HG03097 (cell line): ENCODE results near the gene DDX5.
A peak's percentile ranks its signal among the peaks of the same experiment; 100 is the strongest.

ENCODE experiments used
- ATAC-seq: cut with Tn5 transposase; IDR thresholded peaks from one replicate; pipeline ENCODE4 v1.9.1; 2021; ENCODE audit not compliant: unreplicated experiment, low FRiP score

Gene DDX5

DNA sequence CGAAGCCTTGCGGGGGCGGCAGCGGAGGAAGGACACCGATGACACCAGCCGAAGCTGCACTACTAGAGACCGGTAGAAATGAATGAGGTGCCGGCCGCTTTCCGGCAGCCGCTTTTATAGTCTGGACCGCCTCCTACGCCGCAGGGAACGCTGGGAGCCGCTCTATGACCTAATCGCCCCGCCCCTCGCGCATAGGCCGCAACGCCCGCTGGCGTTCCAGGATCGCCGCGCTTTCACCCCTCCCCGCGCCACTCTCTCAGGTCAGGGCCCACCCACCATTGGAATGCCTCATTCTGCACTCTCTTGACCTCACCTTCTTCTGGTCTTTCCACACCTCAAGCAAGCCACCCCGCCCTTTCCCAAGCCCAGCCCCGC lies at the start of gene DDX5:
Gene DDX5 (minus strand): TSS at position 89 of the 375 bp plus-strand sequence. CDS start 170 bp downstream, outside the sequence.
- peak; percentile 68 for ATAC-seq

DNA sequence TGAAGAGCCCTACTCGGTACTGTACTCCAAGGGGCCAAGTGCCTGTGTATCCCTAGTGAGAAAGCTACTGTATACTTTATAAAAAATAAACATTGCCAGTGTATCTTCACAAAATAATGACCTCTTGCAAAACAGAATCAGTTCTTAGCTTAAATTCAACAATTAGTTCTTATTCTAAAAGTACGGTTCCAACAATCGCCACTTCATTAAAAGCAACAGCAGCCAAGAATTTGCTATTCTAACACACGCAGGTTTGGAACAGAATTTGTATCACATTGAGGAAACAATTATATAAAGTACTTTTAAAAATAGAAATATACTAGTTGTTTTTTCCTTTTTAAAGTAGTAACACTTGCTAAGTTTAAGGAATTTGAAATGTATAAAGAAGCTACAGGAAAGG lies 49.2 kb upstream of the DDX5 start:
- no peak for ATAC-seq

- ATAC-seq, result no peak
Observed at GRCh38 chr17:64554028-64554637, 48.0 kb upstream of the DDX5 start.

- ATAC-seq, result no peak
Observed at GRCh38 chr17:64551461-64551860, 45.4 kb upstream of the DDX5 start.

DNA sequence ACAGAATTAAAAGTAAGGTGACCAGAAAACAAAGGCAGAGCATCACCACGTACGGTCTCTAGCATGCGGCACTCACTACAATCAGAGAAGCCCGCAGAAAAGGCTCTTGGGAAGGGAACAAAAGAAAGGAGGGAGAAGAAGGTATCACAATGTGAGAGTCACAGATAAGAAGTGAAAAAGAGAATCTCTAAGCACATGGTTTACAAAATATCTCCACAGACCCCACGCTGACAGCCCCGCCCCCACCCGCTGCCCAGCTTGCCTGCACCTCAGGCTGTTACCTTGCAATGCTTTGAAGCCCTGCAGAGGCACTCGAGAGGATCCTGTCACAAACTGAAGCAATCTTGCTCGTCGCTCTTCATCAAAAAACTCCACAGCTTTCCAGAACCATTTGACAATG lies 41.2 kb upstream of the DDX5 start:
- no peak for ATAC-seq

GRCh38 chr17:64546716-64547115 lies 40.6 kb upstream of the DDX5 start:
- no peak for ATAC-seq

GRCh38 chr17:64544742-64545141 lies 38.7 kb upstream of the DDX5 start:
- no peak for ATAC-seq

- ATAC-seq, result no peak
Observed at GRCh38 chr17:64540118-64540776, 34.2 kb upstream of the DDX5 start.

DNA sequence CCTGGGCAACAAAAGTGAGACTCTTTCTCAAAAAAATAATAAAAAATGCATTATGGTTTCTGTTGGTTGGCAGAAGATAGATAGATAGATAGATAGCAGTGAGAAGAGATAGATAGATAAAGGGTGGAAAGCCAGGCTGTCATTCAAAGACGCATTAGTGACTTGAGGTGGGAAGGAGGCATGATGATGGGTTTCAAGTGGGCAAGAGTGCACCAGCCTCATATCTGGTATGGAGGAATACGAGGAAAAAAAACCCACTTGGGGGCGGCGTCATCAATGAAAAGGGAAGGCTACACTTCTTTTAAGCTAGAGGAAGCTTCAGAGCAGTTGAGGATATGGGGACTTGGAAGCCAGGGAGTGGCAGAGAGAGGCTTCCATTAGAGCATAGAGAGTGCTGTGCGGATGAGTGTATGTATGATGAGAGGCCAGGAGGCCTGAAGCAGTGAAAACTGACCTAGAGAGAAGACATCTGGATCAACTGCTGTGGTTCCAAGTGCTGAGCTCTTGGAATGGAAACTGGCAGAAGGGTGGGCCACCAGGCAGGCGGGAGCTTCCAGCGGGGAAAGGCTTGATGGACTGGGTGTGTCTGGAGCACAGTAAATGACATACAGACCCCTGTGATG lies 32.5 kb upstream of the DDX5 start:
- no peak for ATAC-seq

- no peak for ATAC-seq
Observed at GRCh38 chr17:64537488-64537887, 31.4 kb upstream of the DDX5 start.

- no peak for ATAC-seq
Observed at GRCh38 chr17:64536913-64537312, 30.8 kb upstream of the DDX5 start.

DNA sequence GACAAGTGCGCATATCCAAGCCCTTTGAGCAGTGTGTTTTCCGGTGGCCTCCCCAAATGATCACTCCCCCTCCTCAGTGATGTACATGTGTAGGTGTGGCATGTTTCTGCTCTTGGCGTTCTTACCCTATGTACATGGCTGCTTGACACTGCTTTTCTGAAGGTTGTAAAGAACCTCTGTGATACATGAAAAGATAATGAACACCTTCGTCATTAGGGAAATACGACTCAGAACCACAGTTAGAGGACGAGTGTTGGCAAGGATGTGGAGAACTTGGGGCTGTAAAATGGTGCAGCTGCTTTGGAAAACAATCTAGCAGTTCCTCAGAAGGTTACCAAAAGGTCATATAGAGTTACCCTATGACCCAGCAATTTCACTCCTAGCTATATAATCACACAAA lies 29.3 kb upstream of the DDX5 start:
- no peak for ATAC-seq

DNA sequence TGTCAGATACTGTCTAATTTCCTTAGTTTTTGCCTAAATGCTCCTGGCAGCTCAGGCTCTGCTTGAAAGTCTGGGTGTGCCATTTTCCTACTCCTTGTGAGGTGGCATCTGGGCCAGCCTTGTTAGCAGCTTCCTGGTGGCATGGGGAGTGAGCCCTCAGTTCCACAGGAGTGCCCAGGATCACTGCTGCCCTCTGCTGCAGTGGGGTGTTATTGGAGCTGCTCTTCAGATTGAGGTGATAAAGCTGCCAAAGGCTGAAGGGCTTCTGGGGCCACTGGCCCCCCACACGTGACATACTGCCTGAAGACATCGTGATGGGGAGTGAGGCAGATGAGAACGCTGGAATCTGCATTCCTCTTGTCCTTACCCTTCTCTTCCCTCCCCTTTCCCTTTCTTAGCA lies 28.1 kb upstream of the DDX5 start:
- no peak for ATAC-seq

- ATAC-seq, result no peak
Observed at GRCh38 chr17:64533784-64534183, 27.7 kb upstream of the DDX5 start.

GRCh38 chr17:64532409-64532808 lies 26.3 kb upstream of the DDX5 start:
- no peak for ATAC-seq

DNA sequence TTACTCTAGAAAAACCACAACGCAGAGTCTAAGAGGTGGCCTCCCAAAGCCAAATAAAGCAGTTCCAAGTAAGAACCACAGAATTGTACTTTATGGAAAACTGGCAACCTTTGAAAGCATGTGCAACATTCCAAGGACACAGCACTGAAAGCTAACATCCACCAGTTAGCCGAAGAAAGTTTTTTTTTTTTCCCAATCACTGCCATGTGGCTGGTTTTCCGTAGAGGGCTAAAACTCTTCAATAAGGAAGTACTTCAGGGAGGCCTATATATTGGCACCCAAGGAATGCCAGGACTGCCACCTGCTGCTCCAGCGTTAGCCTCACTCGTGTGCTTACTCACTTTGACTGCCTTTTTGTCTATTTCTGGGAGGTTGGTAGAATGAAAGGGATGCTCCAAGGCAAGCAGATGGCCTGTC lies 25.9 kb upstream of the DDX5 start:
- no peak for ATAC-seq

DNA sequence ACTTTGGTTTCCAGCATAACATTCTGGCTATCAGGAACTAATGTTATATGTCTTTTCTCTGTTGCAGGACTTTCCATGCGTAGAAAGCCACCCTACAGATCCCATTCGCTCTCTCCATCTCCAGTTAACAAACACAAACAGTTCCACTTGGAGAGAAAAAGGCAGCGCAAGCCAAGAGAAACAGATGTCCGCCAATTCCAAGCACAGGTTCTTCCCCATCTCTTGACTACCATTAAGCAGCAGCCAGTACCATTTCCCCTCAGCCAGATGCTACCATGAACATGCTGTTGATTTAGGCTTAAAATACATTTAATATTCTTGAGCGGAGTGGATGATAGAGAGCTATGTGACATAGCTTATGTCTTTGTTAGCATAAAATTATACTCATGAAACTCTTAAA lies 23.1 kb upstream of the DDX5 start:
- ATAC-seq, result no peak

DNA sequence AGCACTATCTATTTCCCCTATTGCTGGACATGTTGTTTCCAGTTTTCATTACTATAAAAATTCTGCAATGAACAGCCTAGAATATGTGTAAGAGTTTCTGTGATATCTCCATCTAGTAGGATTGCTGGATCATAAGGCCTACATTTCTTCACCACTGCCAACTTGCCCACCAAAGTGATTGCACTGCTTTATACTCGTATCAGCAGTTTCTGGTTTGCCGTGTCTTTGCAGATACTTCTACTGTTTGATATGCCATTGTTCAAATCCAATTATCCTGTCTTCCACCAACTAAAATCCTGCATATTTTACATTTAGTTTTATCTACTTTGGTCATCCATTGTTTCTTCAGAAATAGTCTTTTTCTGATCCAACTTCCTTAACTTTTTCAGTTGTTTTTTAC lies 21.8 kb upstream of the DDX5 start:
- ATAC-seq, result no peak

DNA sequence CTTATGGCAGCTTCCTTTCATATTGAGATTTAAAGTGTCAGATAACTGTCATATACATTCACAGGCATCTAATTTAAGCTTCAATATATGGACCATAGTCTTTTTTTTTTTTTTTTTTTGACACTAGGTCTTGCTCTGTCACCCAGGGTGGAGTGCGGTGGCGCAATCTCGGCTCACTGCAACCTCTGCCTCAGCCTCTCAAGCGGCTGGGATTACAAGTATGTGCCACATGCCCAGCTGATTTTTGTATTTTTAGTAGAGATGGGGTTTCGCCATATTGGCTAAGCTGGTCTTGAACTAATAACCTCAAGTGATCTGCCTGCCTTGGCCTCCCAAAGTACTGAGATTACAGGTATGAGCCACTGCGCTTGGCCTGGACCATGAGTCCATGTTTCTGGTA lies 14.3 kb upstream of the DDX5 start:
- ATAC-seq, result no peak

DNA sequence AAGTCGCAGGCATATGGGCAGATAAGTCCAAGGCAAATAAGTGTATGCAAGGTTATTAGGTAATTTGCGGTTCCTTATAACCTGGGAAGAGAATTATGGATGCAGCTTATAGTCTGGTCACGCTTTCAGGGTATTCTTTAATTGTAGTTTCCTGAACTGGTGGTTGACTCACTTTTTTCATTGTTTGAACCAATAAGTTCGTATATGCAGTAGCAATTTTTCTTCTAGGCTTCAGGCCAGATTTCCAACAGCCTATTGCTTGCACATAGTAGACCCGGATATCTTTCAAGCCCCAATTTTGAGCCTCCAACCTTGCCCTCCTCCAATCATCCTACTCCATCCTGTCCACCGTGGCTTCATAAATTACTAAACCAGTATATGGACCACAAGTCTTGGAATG lies 13.5 kb upstream of the DDX5 start:
- ATAC-seq, result no peak

DNA sequence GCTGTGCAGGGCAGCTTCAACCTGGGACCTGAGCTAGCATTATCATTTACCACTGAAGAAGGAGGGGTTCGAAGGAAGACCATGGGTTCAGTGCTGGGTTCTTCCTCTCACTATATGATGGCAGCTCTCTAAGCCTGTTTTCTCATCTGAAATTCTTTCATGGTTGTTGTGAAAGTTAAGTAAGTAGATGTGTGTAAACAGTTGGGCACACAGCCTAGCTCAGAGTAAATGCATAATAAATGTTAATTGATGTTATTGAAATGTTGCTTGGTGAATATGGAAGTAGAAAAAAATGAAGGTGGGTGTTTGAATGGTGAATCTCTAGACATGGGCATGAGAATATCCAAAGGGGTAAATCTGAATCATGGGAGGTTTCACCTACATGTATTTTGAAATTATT lies 9.7 kb upstream of the DDX5 start:
- no peak for ATAC-seq

GRCh38 chr17:64515419-64515818 lies 9.3 kb upstream of the DDX5 start:
- no peak for ATAC-seq
